H9 (cell line): Measurements from ENCODE around the gene KDM2B. TPM values are rescaled to one million over a fixed set of nuclear protein-coding genes. Genes with fewer than 3 reads are reported as not detected.

Experiments
- DNase-seq: peaks from one replicate; pipeline ENCODE4 v3.0.0-alpha.2; 2017
- H2AFZ ChIP-seq: one replicate; pipeline ENCODE4 v1.6.1; 2013; ENCODE audit warnings: mild to moderate bottlenecking, low read length, control low read depth, moderate library complexity
- H2AK5ac ChIP-seq: 2 replicates; pipeline ENCODE4 v1.6.1; 2013; ENCODE audit warnings: low read length, control low read depth, mixed read lengths; ENCODE audit not compliant: insufficient read length
- H2BK120ac ChIP-seq: one replicate; pipeline ENCODE4 v1.6.1; 2013; ENCODE audit warnings: low read depth, mild to moderate bottlenecking, low read length, control low read depth, inconsistent platforms; ENCODE audit not compliant: poor library complexity, severe bottlenecking
- H2BK12ac ChIP-seq: 2 replicates; pipeline ENCODE4 v1.6.1; 2013; ENCODE audit warnings: low read length, control low read depth, mixed read lengths, low read depth; ENCODE audit not compliant: insufficient read length
- H2BK15ac ChIP-seq: 2 replicates; pipeline ENCODE4 v1.6.1; 2013; ENCODE audit warnings: low read depth, low read length, control low read depth
- H2BK20ac ChIP-seq: one replicate; pipeline ENCODE4 v1.6.1; 2013; ENCODE audit warnings: low read depth, mild to moderate bottlenecking, low read length, control low read depth, inconsistent platforms; ENCODE audit not compliant: poor library complexity, severe bottlenecking
- H2BK5ac ChIP-seq: 2 replicates; pipeline ENCODE4 v1.6.1; 2013; ENCODE audit warnings: low read length, control low read depth, mixed read lengths; ENCODE audit not compliant: insufficient read length
- H3K14ac ChIP-seq: 2 replicates; pipeline ENCODE4 v1.6.1; 2013; ENCODE audit warnings: low read length, control low read depth; ENCODE audit not compliant: insufficient read depth
- H3K18ac ChIP-seq: 2 replicates; pipeline ENCODE4 v1.6.1; 2013; ENCODE audit warnings: low read depth, mild to moderate bottlenecking, mixed read lengths, low read length, control low read depth; ENCODE audit not compliant: insufficient read length
- H3K23ac ChIP-seq: 2 replicates; pipeline ENCODE4 v1.6.1; 2013; ENCODE audit warnings: low read length, control low read depth, mixed read lengths, low read depth; ENCODE audit not compliant: insufficient read length
- H3K23me2 ChIP-seq: 2 replicates; pipeline ENCODE4 v1.6.1; 2013; ENCODE audit warnings: low read depth, mild to moderate bottlenecking, mixed read lengths, low read length, control low read depth; ENCODE audit not compliant: insufficient read length, poor library complexity, severe bottlenecking
- H3K27ac ChIP-seq: 2 replicates; pipeline ENCODE4 v1.5.1; 2013; ENCODE audit warnings: low read length, control low read depth, mixed read lengths, low read depth; ENCODE audit not compliant: insufficient read length
- H3K27me3 ChIP-seq: 2 replicates; pipeline ENCODE4 v1.6.1; 2013; ENCODE audit warnings: low read length, control low read depth, inconsistent platforms; ENCODE audit not compliant: insufficient read depth
- H3K4ac ChIP-seq: 2 replicates; pipeline ENCODE4 v1.6.1; 2013; ENCODE audit warnings: low read depth, mild to moderate bottlenecking, control low read depth, inconsistent platforms, low read length, moderate library complexity
- H3K4me1 ChIP-seq: 2 replicates; pipeline ENCODE4 v1.6.1; 2013; ENCODE audit warnings: low read length, control low read depth, inconsistent platforms; ENCODE audit not compliant: insufficient read depth
- H3K4me2 ChIP-seq: 2 replicates; pipeline ENCODE4 v1.6.1; 2013; ENCODE audit warnings: low read length, control low read depth, mixed read lengths; ENCODE audit not compliant: insufficient read length, insufficient read depth
- H3K56ac ChIP-seq: 2 replicates; pipeline ENCODE4 v1.6.1; 2013; ENCODE audit warnings: low read depth, mild to moderate bottlenecking, mixed read lengths, low read length, control low read depth; ENCODE audit not compliant: insufficient read length
- H3K79me1 ChIP-seq: 2 replicates; pipeline ENCODE4 v1.6.1; 2013; ENCODE audit warnings: low read depth, mild to moderate bottlenecking, moderate library complexity, low read length, control low read depth, inconsistent platforms; ENCODE audit not compliant: insufficient read depth, poor library complexity, severe bottlenecking
- H3K79me2 ChIP-seq: 2 replicates; pipeline ENCODE4 v1.6.1; 2013; ENCODE audit warnings: low read length, control low read depth, inconsistent platforms; ENCODE audit not compliant: insufficient read depth
- H3K9ac ChIP-seq: 2 replicates; pipeline ENCODE4 v1.6.1; 2013; ENCODE audit warnings: low read length, control low read depth, mixed read lengths; ENCODE audit not compliant: insufficient read length; ENCODE audit errors: extremely low read depth
- H3K9me3 ChIP-seq: one replicate; pipeline ENCODE4 v1.6.1; 2013; ENCODE audit warnings: low read depth, low read length, inconsistent platforms; ENCODE audit not compliant: control insufficient read depth
- H3T11ph ChIP-seq: one replicate; pipeline ENCODE4 v1.6.1; 2013; ENCODE audit warnings: mild to moderate bottlenecking, low read length, control low read depth, inconsistent platforms
- H4K20me1 ChIP-seq: one replicate; pipeline ENCODE4 v1.6.1; 2013; ENCODE audit not compliant: control insufficient read depth, insufficient read length, insufficient read depth
- H4K5ac ChIP-seq: 2 replicates; pipeline ENCODE4 v1.6.1; 2013; ENCODE audit warnings: low read depth, mild to moderate bottlenecking, mixed read lengths, low read length, control low read depth; ENCODE audit not compliant: insufficient read length
- H4K8ac ChIP-seq: replicated peaks from 2 replicates; pipeline ENCODE4 v1.6.1; 2013; ENCODE audit warnings: low read length, control low read depth, mixed read lengths, low read depth; ENCODE audit not compliant: insufficient read length
- H4K91ac ChIP-seq: 2 replicates; pipeline ENCODE4 v1.6.1; 2013; ENCODE audit warnings: low read depth, mild to moderate bottlenecking, moderate library complexity, mixed read lengths, low read length, control low read depth; ENCODE audit not compliant: insufficient read length
- H3K27ac Mint-ChIP-seq, 3 experiments: 2 replicates in 2 of 3; 3 replicates in 1 of 3; pipeline ENCODE4 v1.8.0; 2020 to 2021; ENCODE audit warnings: mixed read lengths in 3 of 3, mild to moderate bottlenecking in 1 of 3, moderate library complexity in 1 of 3
- H3K27me3 Mint-ChIP-seq: 2 replicates; pipeline ENCODE4 v1.8.0; 2021; ENCODE audit warnings: low read depth, mild to moderate bottlenecking, moderate library complexity, mixed read lengths
- H3K36me3 Mint-ChIP-seq, 3 experiments: 2 replicates in 2 of 3; 3 replicates in 1 of 3; pipeline ENCODE4 v1.8.0; 2020 to 2021; ENCODE audit warnings: low read depth in 3 of 3, mixed read lengths in 3 of 3; ENCODE audit not compliant: insufficient read depth in 1 of 3
- H3K4me1 Mint-ChIP-seq, 2 experiments: 2 replicates each; pipeline ENCODE4 v1.8.0; 2020; ENCODE audit warnings: mixed read lengths in 2 of 2
- H3K4me3 Mint-ChIP-seq, 2 experiments: 2 replicates in 1 of 2; 3 replicates in 1 of 2; pipeline ENCODE4 v1.8.0; 2020 to 2021; ENCODE audit warnings: mild to moderate bottlenecking in 2 of 2, mixed read lengths in 2 of 2, moderate library complexity in 1 of 2
- H3K9me3 Mint-ChIP-seq, 2 experiments: 2 replicates in 1 of 2; 3 replicates in 1 of 2; pipeline ENCODE4 v1.8.0; 2020; ENCODE audit warnings: mild to moderate bottlenecking in 2 of 2, mixed read lengths in 2 of 2, moderate library complexity in 1 of 2
- WGBS: extraction: QIAGEN DNeasy Blood & Tissue Kit; methylation state at CpG from one replicate; pipeline ENCODE4 v1.1.7; 2013; ENCODE audit warnings: missing lambda C conversion rate, low lambda C conversion rate, mixed read lengths; ENCODE audit not compliant: insufficient read length; ENCODE audit errors: extremely low coverage; 5-methylcytosine and 5-hydroxymethylcytosine counted together
- total RNA-seq: library from RNA; stranded (reverse); gene quantifications from 2 replicates; pipeline ENCODE4 v1.2.1, GENCODE V29; 2021
- TF ChIP-seq, protein P1 (sequence below): fragments of 200-600 bp; sonication (generic); conservative IDR thresholded peaks from 3 replicates; pipeline ENCODE4 v1.8.0; 2021; ENCODE audit warnings: antibody characterized with exemption, mild to moderate bottlenecking

KDM2B gene
- total RNA-seq, 1 experiment from 2014 or later, result 143 TPM

DNA sequence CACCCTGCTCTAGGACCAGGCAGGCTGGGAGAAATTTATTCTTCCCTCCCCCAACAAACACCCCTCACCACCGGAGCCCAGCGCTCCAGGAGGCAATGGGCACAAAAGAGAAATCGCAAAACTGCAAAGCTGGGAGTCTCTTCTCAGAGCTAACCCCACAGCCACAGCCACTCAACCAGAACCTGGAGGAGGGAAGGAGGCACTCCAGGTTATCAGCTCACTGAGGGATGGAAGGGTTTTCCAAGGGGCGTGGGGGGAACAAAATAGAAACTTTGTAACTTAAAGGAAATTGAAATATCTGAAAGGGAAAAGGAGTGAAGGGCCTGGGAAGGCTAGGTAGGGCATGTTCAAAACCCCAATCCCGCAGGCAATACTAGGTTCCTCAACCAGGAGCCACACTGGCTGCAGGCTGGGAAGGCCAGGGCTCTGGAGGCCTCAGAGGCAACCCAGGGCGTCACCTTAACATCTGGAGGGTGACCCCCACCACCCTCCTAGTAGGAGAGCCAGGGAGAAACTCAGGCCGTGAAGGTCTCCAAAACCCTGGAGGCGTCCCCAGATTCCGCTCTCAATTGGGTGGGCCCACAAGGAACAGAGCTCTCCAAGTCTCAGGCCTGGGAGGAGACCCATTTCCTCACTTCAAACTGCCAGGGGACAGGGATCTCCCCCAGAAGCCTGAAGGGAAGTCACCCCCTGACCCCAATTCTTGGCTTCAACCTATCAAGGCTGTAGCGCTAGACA lies 3.2 kb downstream of the KDM2B start:
- Histone ChIP-seq H3K4ac (no peak overlapping the region; the same call in 1 of the 2 replicates), H3K79me2 (peaks cover 9% of the 10 kb centered on the region; the same call in 1 of the 2 replicates), H2AFZ (no peak overlapping the region), H4K91ac (peak overlapping the region; percentile 56), H3K18ac (peak overlapping the region; percentile 61), H3K23me2 (peaks cover 41% of the 10 kb centered on the region), H2BK12ac (no peak overlapping the region), H3K56ac (no peak overlapping the region), H3K27me3 (no peaks in the 10 kb centered on the region), H2BK20ac (no peak overlapping the region), H3K4me2 (peak overlapping the region; percentile 71), H3K14ac (peak overlapping the region; percentile 79), H3K9me3 (no peaks in the 10 kb centered on the region), H2AK5ac (no peak overlapping the region), H3T11ph (no peak overlapping the region), H4K20me1 (no peaks in the 10 kb centered on the region), H2BK15ac (no peak overlapping the region), H3K4me1 (peaks cover 6% of the 10 kb centered on the region; the same call in 1 of the 2 replicates), H2BK5ac (peak overlapping the region; percentile 9), H4K8ac (no peak overlapping the region), H3K79me1 (no peaks in the 10 kb centered on the region), H3K23ac (no peak overlapping the region), H3K9ac (peak overlapping the region; percentile 67), H4K5ac (peak overlapping the region; percentile 18), H2BK120ac (no peak overlapping the region), H3K27ac (peak overlapping the region; percentile 93)
- Mint-ChIP-seq H3K27me3 (no peaks in the 10 kb centered on the region), H3K9me3 (no peaks in the 10 kb centered on the region), H3K36me3 (peaks cover 25 to 37% (median 28%) of the 10 kb centered on the region in 3 experiments), H3K27ac (peak overlapping the region; percentile 97 to 100 (median 100)), H3K4me3 (peak overlapping the region; percentile 79 to 98), H3K4me1 (peaks cover 44 to 45% of the 10 kb centered on the region in 2 experiments)
- DNase-seq, result peak; percentile 67
- TF ChIP-seq, protein P1, sequence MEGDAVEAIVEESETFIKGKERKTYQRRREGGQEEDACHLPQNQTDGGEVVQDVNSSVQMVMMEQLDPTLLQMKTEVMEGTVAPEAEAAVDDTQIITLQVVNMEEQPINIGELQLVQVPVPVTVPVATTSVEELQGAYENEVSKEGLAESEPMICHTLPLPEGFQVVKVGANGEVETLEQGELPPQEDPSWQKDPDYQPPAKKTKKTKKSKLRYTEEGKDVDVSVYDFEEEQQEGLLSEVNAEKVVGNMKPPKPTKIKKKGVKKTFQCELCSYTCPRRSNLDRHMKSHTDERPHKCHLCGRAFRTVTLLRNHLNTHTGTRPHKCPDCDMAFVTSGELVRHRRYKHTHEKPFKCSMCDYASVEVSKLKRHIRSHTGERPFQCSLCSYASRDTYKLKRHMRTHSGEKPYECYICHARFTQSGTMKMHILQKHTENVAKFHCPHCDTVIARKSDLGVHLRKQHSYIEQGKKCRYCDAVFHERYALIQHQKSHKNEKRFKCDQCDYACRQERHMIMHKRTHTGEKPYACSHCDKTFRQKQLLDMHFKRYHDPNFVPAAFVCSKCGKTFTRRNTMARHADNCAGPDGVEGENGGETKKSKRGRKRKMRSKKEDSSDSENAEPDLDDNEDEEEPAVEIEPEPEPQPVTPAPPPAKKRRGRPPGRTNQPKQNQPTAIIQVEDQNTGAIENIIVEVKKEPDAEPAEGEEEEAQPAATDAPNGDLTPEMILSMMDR, result no peak
- no CpG with 5 or more reads among the region's 10 CpGs for WGBS
